Iris pigment epithelial cell (primary cell): Measurements from ENCODE around the gene ACTL6A.
A peak's percentile ranks its signal among the peaks of the same experiment; 100 is the strongest.
"Not testable (repeated sequence)": the region's sequence is repeated elsewhere in the genome, so short reads cannot be mapped to it uniquely, and the experiment has no call there.

ENCODE experiments used
- DNase-seq: peaks from one replicate; pipeline ENCODE4 v3.0.0-alpha.2; 2011; ENCODE audit warnings: low read depth

Gene ACTL6A

GRCh38 chr3:179562591-179563270, at the start of gene ACTL6A:
Gene ACTL6A (plus strand): TSS chr3:179562926. CDS start chr3:179563093, 167 bp downstream.
- DNase-seq, result peak; percentile 99

- peak; percentile 65 for DNase-seq
These were observed 48.9 kb upstream of the ACTL6A start for GRCh38 chr3:179513862-179514261.

GRCh38 chr3:179516461-179517251, 46.1 kb upstream of the ACTL6A start:
- DNase-seq, result not testable (repeated sequence)

GRCh38 chr3:179526482-179526881, 36.2 kb upstream of the ACTL6A start:
- DNase-seq, result peak; percentile 25

GRCh38 chr3:179526989-179527391, 35.7 kb upstream of the ACTL6A start:
- peak; percentile 79 for DNase-seq

- DNase-seq, result peak; percentile 7
These were observed 34.0 kb upstream of the ACTL6A start for GRCh38 chr3:179528772-179529171.

GRCh38 chr3:179531576-179531975, 31.1 kb upstream of the ACTL6A start:
- DNase-seq, result no peak

- DNase-seq, result no peak
These were observed 29.5 kb upstream of the ACTL6A start for GRCh38 chr3:179533274-179533673.

GRCh38 chr3:179536256-179536655, 26.5 kb upstream of the ACTL6A start:
- DNase-seq, result no peak

- no peak for DNase-seq
These were observed 21.6 kb upstream of the ACTL6A start for GRCh38 chr3:179541094-179541493.

- no peak for DNase-seq
These were observed 21.1 kb upstream of the ACTL6A start for GRCh38 chr3:179541596-179541995.

GRCh38 chr3:179542375-179542774, 20.4 kb upstream of the ACTL6A start:
- no peak for DNase-seq

- DNase-seq, result peak; percentile 80
These were observed 17.6 kb upstream of the ACTL6A start for GRCh38 chr3:179544981-179545645.

- DNase-seq, result no peak
These were observed 15.9 kb upstream of the ACTL6A start for GRCh38 chr3:179546814-179547241.

- no peak for DNase-seq
These were observed 11.2 kb upstream of the ACTL6A start for GRCh38 chr3:179551349-179552105.

GRCh38 chr3:179558742-179559364, 3.9 kb upstream of the ACTL6A start:
- peak; percentile 81 for DNase-seq

- DNase-seq, result no peak
These were observed 1.9 kb upstream of the ACTL6A start for GRCh38 chr3:179560791-179561190.

GRCh38 chr3:179563271-179563783, 601 bp downstream of the ACTL6A start:
- peak; percentile 80 for DNase-seq

GRCh38 chr3:179565496-179565895, 2.8 kb downstream of the ACTL6A start:
- no peak for DNase-seq

- DNase-seq, result no peak
These were observed 18.3 kb downstream of the ACTL6A start for GRCh38 chr3:179580992-179581391.

GRCh38 chr3:179589143-179589542, 26.4 kb downstream of the ACTL6A start:
- peak; percentile 51 for DNase-seq
